Posterior cingulate gyrus (tissue), 11 donors: ENCODE results near the gene CCDC97.
"Not testable (repeated sequence)": the region's sequence is repeated elsewhere in the genome, so short reads cannot be mapped to it uniquely, and the experiment has no call there.

Experiments
- DNase-seq, 10 donors: peaks; one replicate each; pipeline versions ENCODE4 v3.0.0 to v3.0.0-alpha.2; 2020 to 2021; ENCODE audit warnings: mixed read lengths in 3 of 10
- intact Hi-C: fragments of 100-400 bp; cut with DNase I; formaldehyde crosslinking; loops from one replicate; pipeline ENCODE4 v1.15.1; 2023

CCDC97 gene

DNA sequence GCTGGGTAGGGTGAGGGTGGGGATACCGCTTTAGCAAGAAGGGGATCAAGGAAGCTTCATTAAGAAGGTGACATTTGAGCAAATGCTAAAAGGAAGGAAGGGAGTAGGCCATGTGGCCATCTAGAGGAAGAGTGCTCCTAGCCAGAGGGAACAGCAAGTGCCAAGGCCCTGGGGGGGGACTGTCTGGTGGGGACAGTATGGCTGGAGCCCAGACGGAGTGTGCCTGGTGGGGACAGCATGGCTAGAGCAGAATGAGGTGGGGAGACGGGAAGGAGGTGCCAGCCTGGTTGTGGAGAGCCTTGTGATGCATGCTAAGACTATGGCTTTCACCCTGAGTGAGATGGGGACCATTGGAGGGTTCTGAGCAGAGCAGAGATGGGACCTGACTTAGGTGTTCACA, 45.8 kb downstream of the CCDC97 start:
- no peak for DNase-seq
- intact Hi-C loops: no loop called here

DNA sequence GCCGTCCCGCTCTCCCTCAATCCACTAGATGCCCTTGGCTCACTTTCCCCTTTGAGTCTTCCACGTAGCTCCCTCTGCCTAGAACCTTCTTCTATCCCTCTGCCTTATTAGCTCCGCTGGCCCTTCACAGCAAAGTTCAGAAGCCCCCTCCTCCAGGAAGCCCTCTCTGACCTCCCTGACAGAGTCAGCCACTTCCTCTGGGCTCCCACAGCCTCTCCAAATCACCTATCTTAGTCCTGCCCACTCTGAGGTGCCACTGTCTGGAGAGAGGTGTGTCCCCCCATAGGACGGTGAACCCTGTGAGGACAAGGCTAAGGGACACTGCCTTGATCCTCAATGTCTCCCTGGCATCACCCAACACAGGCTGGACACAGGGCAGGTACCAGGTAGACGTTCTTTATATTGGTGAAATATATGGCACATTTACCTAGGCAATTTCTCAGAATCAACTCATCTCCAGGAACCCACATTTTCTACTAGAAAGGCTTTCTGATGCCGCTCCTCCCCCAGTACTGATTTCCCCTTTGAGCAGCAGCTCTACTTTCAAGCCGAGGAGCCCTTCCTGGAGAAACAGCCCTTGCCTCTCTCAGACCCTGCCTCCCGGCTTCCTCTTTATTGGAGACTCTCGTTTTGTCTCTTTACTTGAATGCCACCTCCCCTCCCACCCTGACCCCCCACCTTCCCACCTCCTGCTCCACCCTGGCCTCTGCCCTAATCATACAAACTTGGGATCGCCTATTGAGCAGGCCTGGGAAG, 47.2 kb downstream of the CCDC97 start:
- DNase-seq: no peak
- intact Hi-C loops: no loop called here

DNA sequence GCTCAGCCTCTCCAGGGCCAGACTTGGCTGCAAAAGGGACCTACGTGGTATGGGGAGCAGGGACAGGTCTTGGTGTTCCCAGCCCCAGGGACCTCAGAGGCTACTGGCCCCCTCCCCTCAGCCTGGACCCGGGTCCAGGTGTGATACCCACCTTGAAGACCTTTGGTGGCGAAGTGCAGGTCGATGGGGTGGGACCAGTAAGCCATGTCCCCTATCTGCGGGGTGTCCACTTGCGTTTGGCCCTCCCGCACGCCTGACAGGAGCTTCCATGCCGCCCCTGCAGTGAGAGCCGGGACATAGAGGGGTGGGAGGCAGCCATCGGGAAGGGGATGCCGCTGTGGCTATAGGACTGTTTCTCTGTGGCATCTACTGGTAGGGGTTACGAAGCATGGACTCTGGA, 47.8 kb downstream of the CCDC97 start:
- intact Hi-C loops: no loop called here

DNA sequence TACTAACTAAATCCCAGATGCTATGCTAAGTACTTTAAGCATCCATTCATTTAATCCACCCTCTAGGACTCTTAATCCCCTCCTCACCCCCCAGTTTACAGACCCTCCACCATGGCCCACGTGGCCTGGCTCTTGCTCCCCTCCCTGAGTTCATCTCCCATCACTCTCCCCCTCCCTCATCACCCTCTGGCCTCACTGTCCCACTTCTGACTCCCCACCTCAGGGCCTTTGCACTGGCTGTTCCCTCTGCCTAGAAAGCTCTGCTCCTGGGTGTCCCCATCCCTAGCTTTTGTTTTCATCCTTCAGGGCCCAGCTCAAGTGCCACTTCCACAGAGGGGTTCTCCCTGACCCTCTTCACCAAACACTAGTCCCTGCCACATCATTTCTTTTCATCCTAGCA, 49.8 kb downstream of the CCDC97 start:
- intact Hi-C loops: loop anchor here (10.0 kb wide), 1 partner anchor 45 kb away; the partner anchor contains the start of gene CCDC97

More for the DNA sequence above, 47.8 kb downstream of the CCDC97 start:
- DNase-seq: no peak

DNA sequence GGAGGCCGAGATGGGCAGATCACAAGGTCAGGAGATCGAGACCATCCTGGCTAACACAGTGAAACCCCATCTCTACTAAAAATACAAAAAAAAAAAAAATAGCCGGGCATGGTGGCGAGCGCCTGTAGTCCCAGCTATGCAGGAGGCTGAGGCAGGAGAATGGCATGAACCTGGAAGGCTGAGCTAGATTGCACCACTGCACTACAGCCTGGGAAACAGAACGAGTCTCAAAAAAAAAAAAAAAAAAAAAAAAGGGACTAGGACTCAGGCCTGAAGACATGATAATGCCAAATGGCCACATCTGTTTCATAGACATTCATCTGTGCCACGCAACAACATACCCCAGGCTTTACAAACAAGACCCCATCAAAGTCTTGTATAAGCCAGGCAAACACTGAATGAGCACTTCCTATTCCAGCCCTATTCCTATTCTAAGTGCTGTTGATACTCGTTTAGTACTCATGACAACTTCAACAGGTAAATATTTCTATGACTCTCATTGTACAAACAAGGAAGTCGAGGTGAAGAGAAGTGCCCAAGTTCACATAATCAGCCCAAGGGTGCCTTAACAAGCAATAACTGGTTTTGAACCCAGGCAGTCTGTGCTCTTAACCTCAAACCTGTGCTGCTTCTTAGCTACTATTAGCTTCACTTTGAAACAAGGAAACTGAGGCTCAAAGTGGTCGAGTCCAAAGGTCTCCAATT, 52.3 kb downstream of the CCDC97 start:
- intact Hi-C loops: loop anchor here (10.0 kb wide), 1 partner anchor 47 kb away; the partner anchor contains the start of gene CCDC97

More for the DNA sequence above, 49.8 kb downstream of the CCDC97 start:
- DNase-seq: no peak

DNA sequence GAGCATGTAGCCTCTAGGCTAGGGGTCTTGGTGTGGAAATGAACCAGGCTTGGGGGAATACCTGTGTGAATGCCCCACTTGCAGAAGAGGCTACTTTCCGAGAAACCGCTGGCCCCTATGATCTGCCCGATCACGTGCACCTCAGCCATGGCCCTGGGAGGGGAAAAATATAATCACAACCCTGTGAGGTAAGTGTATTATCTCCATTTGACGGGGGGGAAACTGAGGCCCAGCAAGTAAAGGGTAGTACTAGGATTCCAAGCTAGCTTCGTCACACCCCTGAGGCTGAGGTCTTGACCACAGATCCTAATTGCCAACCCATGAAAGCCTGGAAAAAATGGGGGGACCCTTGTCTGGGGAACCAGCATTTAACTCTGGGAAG, 53.4 kb downstream of the CCDC97 start:
- intact Hi-C loops: loop anchor here (10.0 kb wide), 1 partner anchor 49 kb away; the partner anchor contains the start of gene CCDC97
- no peak for DNase-seq

More for the DNA sequence above, 52.3 kb downstream of the CCDC97 start:
- DNase-seq: no peak

DNA sequence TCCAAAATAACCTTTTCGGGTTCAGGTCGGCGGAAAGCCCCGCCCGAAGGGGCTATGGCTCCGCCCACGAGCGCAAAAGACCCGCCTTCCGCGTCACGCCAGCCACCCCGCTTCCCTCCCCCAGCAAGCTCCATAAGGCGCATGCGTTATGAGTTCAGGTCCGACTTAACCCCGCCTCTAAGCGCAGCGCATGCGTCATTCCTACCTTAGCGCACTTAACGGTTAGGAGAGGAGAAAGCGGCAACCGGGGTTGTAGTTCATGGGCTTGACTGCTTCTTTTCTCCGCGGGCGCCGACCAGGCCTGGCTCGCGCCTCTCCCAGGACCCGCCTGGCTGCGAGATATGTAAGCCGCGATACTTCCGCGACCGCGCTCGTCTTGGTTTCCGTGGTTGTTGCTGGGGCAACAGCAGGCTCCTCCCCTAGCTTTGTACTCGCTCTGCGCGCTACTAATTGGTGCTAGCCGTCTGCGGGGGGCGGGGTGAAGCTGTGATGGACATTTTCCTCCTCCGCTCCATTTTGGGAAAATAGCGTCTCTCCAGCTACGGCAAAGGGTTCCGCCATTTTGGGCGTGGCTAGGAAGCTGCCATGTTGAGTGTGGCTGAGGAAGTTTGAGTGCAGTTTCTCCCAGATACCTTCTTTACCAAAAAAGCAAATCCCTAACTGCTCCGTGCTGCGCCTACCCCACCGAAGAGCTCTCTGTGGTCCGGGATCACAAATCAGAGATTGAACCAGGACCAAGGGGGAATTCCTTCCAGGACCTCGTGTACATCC, 54.0 kb downstream of the CCDC97 start, which contains the start of gene B9D2:
Gene B9D2, minus strand, starts transcription at position 397 of the 771 bp plus-strand sequence. CDS start 630 bp downstream, outside the sequence.
- peak; percentile 95 to 99 (median 97) for DNase-seq
- intact Hi-C loops: loop anchor here (2.0 to 10.0 kb wide), 2 partner anchors 33 to 49 kb away; partner anchors contain the start of genes BCKDHA, CCDC97 and EXOSC5

DNA sequence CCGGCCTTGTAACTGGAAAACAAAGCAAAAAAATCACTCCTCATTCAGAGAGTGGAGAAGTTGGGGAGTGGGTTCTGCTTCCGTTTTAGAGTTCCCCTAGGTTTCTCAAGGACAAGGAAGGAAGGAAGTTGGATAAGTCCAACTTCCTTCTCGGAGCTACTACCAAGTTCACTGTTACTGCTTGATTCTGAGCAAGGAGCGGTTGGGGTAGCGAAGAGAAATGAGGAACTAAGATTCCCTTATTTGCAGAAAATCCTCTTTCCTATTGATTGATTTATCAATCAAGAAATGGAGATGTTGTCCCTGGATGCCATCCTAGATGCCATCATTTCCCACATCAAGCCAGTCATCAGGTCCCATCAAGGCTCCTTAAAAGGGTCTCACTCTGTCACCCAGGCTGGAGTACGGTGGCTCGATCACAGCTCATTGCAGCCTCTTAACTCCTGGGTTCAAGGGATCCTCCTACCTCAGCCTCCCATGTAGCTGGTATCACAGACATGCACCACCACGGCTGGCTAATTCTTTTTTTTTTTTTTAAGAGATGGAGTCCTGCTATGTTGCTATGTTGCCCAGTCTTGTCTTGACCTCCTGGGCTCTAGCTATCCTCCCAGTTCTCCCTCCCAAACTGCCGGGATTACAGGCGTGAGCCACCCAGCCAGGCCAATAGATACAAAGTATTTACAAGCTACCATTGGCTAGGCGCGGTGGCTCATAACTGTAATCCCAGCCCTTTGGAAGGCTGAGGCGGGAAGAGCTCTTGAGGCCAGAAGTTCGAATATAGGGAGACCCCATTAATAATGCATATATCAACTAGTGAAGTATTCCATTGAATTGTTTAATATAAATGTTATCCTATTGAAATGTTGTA, 54.8 kb downstream of the CCDC97 start:
- intact Hi-C loops: loop anchor here (2.0 to 10.0 kb wide), 2 partner anchors 32 to 50 kb away; partner anchors contain the start of genes BCKDHA, CCDC97 and EXOSC5
- DNase-seq: no peak

DNA sequence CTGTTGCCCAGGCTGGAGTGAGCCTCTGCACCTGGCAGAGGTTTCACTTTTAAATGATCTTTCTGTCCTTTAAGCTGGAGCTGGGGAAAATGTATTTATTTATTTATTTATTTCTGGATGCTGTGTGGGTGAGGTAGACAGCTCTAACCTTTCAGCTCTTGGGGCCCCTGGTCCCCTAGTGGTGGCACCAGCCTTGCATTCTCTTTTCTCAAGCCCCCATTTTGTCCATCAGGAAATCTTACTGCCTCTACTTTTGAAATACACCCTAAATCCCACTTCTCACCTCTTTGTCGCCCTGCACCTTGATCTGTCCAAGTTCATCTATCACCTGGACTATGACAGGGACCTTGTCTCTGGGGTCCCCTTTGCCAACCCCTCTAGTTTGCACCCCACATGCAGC, 56.1 kb downstream of the CCDC97 start:
- no peak for DNase-seq
- intact Hi-C loops: loop anchor here (10.0 kb wide), 1 partner anchor 51 kb away; the partner anchor contains the start of gene CCDC97

DNA sequence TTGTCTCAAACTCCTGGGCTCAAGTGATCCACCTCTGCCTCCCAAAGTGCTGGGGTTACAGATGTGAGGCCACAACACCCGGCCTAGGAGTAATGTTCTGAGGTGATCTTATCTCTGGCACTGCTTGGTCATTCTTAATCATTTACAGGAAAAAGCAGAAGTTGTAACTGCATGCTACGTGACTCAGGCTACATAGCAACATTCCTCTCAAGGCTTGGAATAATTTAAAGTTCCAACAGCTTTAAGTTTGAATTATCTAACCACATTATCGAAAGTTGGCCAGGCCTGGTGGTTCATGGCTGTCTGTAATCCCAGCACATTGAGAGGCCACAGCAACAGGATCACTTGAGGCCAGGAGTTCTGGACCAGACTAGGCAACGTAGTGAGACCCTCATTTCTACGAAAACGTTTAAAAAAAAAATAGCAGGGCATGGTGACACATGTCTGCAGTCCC, 57.9 kb downstream of the CCDC97 start:
- no peak for DNase-seq
- intact Hi-C loops: loop anchor here (10.0 kb wide), 1 partner anchor 53 kb away; the partner anchor contains the start of gene CCDC97

DNA sequence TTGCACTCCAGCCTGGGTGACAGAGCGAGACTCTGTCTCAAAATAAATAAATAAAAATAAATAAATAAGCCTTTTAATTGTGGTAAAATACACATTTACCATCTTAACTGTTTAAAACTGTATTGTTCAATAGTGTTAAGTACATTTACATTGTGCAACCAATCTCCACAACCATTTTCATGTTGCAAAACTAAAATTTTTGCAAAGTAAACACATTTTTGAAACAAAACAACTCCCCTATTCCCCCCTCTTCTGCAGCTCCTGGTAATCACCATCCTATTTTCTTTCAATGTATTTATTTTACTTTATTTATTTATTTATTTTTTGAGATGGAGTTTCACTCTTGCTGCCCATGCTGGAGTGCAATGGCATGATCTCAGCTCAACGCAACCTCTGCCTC, 59.8 kb downstream of the CCDC97 start:
- no peak for DNase-seq
- intact Hi-C loops: loop anchor here (10.0 kb wide), 1 partner anchor 55 kb away; the partner anchor contains the start of gene CCDC97

DNA sequence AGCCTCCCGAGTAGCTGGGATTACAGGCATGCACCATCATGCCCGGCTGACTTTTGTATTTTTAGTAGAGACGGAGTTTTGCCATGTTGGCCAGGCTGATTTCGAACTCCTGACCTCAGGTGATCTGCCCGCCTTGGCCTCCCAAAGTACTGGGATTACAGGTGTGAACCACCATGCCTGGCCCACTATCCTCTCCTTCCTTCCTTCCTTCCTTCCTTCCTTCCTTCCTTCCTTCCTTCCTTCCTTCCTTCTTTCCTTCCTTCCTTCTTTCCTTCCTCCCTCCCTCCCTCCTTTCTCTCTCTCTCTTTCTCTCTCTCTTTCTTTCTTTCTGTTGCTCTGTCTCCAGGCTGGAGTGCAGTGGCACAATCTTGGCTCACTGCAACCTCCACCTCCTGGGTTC, 61.1 kb downstream of the CCDC97 start:
- intact Hi-C loops: not testable (repeated sequence)

DNA sequence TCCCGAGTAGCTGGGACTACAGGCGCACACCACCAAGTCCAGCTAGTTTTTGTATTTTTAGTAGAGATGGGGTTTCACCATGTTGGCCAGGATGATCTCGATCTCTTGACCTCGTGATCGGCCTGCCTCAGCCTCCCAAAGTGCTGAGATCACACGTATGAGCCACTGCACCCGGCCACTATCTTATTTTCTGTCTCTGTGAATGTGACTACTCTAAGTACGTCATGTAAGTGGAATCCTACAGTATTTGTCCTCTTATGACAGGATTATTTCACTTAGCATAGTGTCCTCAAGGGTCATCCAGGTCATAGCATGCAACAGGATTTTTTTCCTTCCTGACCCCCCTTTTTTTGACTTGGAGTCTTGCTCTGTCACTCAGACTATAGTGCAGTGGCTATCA, 61.6 kb downstream of the CCDC97 start:
- intact Hi-C loops: no loop called here
- DNase-seq: no peak

More for the DNA sequence above, 61.1 kb downstream of the CCDC97 start:
- not testable (repeated sequence) for DNase-seq

DNA sequence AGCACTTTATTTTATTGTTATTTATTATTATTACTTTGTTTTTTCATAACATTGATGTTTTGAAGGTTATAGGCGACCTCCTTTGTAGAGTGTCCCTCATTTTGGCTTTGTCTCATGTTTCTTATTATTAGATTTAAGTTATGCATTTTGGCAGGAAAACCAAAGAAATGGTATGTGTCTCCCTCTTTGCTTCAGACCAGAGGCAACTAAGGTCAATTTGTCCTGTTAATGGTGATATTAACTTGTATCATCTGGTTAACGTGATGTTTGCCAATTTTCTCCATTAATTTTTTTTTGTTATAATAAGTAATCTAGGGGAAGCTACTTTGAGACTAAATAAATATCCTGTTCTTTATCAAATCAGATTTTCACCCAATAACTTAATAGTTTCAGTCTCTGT, 62.5 kb downstream of the CCDC97 start:
- DNase-seq: no peak

DNA sequence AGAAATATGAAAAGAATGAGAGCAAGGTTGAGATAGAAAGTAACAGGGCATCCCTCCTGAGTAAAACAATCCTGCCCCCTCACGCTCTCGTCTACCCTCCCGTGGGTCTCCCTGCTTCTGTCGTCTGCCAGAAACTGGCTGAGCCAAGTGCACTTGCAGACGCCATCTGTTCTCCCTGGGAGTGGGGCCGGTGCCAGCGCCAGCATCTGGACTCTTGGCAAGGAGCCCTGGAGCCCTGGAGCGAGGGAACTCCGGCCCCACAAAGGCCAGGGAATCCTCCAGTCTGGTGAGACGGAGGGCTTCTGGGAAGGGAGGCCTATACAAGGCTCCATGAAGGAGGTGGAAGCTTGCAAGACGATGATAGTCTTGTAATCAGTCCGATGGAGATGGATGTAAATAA, 64.0 kb downstream of the CCDC97 start:
- intact Hi-C loops: no loop called here
- peak; percentile 71 to 97 (median 84) for DNase-seq

More for the DNA sequence above, 62.5 kb downstream of the CCDC97 start:
- intact Hi-C loops: no loop called here
